OCI-M1 (cell line): ENCODE results near the gene KISS1R.
"Not testable (repeated sequence)": the region's sequence is repeated elsewhere in the genome, so short reads cannot be mapped to it uniquely, and the experiment has no call there.

Experiments used
- DNase-seq: peaks from one replicate; lab custom pipeline; 2025; lab: John Stamatoyannopoulos, UW

Gene KISS1R

DNA sequence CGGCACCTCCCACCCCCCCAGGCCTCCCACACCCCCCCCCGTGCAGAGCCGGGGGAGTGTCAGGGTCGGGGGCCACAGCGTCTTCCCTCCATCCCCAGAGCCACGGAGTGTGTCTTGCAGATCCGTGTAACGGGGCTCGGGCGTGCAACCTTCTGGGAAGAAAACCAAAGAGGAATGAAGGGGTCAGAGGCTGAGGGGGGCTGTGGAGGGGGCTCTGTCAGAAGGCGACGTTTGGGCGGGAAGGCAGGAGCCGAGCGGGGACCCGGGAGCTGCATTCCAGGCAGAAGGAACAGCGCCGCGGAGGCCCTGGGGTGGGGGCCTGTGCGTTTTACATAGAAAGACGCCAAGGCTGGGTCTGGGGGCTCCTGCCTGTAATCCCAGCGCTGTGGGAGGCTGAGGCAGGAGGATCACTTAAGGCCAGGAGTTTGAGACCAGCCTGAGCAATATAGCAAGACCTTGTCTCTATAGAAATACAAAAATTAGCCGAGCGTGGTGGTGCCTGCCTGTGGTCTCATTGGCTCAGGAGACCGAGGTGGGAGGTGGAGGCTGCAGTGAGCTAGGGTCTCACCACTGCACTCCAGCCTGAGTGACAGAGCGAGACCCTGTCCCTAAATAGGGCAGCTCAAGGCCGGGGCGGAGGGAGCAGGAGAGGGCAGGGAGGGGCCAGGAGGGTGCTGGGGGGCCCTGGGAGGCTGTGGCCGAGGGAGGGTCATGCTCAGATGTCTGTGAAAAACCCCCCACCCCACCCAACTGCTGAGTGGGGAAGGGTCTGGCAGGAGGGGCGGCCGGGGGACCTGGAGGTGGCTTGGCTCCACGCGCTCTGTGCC is 36.5 kb downstream of the KISS1R start:
- DNase-seq: no peak

DNA sequence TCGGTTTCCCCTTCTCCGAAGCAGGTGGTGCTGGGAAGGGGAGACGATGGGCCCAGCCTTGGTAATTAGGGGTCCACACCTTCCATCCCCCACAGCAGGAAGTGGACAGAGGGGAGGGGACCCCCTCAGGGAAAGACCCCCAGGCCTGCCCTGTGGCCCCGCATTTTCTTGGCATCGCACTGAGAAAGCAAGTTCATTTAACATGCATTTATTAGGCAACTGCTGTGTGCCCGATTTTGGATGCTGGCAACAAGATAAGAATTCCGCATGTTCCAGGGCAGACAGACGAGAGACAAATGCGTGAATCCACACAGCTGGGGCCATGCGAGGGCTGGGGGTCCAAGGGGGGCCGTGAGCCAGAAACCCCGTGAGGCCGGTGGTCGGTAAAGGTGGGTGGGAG is 37.1 kb downstream of the KISS1R start:
- DNase-seq: no peak

DNA sequence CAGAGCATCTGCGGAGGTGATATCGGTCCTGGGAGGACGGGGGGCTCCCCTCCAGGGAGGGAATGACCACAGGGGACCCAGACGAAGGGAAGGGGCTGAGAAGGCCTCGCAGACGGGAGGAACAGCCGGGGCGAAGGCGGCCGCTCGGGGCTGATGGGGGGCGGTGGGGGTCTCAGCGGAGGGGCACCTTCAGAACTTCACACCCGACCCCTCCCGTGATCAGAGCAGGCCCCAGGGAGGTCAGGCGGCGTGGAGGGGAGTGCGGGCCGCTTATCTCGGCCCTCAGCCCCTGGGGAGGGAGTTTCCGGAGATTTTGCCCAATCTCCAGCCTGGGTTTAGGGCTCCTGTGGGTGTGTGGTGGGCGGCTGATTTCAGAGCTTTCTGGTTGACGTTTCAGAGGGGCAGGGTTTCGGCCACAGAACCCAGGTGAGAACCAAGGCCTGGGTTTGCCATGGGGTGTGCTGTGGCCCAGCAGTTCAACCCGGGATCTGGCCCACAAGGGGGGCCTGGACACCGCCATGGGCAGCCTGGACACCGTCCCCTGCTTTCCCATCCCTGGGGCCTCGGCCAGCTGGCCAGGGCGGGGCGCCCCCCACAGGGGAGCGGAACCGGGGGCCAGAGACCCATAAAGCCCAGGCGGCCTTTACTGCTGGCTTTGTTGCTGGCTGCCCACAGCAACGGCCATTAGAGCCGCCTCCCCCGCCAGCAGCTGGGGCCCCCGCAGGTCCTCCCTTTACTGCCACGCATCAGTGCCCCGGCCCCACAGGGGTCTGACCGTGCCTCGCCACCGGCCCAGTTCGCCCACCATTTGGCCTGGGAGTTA is 37.8 kb downstream of the KISS1R start:
- DNase-seq: peak; percentile 39

DNA sequence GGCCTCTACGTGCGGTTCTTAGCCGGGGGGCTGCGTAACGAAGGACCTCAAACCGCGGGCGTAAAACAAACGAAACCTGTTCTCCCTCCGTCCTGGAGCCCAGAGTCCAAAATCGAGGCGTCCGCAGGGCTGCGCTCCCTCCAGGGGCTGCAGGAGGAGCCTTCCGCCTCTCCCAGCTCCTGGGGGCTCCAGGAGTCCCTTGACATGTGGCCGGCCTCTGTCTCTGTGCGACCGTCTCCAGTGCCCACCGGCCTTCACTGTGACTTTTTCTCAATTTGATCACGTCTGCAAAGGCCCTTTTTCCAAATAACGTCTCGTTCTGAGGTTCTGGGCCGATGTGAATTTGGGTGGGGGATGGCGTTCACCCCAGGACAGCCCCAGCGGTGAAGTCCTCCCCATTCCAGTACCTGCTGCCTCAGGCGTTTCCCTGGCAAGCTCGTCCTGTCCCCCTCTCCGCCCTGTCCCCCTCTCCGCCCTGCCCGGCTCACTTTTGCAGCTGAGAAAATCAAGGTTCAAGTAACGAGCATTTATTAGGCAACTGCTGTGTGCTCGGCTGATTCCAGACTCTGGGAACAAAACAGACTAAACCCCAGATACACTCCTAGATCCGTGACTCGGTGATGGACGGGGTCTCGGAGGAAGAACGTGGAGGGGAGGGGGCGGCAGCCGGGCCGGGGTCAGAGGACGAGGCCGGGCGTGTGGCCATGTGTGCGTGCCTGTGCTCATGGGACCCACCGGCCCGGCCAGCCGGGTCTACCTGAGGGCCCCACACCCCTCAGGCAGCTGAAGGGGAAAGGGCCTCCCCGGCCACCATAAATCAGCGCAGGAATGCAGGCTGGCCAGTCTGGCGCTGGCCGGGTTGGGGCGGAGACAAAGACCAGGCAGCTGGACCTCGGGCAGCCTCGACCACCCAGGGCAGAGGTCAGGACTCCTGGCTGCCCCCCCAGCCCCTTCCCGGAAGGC is 39.0 kb downstream of the KISS1R start:
- DNase-seq: no peak

DNA sequence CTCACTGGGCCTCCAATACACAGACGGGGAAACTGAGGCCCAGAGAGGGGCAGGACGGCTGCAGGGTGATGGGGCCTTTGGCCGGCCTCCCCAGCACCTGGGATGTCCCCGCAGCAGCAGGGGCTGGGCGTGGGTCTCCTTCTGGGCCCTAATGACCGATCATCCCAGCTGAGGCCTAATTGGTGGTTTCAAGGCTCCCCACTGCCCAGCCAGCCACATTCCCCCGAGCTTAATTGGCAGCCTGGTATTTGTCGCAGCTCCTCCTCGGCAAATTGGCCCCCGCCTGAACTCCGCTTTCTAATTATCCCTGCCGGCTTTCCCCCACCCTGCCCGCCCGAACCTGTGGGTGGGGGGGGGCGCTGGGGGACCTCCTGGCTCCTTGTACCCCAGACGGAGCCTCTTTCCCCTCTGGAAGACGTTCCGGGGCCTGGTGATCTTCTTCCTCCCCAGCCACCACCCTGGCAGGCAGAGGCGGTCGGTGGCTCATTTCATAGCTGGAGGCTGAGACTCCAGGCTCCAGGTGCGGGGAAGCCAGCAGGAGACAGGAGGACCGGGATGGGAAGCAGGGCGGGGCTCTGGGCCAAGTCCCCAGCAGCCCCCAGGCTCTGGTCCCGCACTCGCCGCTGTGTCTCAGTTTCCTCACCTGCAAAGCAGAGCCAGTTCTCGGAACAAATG is 39.8 kb downstream of the KISS1R start:
- DNase-seq: no peak

DNA sequence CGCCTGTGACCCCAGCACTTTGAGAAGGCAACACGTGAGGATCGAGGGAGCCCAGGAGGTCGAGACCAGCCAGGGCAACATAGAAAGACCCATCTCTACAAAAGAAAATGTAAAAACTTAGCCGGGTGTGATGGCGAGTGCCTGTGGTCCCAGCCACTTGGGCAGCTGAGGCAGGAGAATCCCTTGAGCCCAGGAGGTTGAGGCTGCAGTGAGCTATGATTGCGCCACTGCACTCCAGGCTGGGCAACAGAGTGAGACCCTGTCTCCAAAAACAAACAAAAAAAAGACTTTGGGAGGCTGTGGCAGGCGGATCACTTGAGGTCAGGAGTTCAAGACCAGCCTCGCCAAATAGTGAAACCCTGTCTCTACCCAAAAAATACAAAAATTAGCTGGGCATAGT is 40.4 kb downstream of the KISS1R start:
- DNase-seq: not testable (repeated sequence)

GRCh38 chr19:958967-959855 is 42.1 kb downstream of the KISS1R start:
- no peak for DNase-seq

- no peak for DNase-seq
Measured at GRCh38 chr19:960020-960419, 42.9 kb downstream of the KISS1R start.

GRCh38 chr19:960601-960938 is 43.4 kb downstream of the KISS1R start:
- DNase-seq: no peak

GRCh38 chr19:961866-962620 is 44.9 kb downstream of the KISS1R start:
- peak; percentile 51 for DNase-seq

DNA sequence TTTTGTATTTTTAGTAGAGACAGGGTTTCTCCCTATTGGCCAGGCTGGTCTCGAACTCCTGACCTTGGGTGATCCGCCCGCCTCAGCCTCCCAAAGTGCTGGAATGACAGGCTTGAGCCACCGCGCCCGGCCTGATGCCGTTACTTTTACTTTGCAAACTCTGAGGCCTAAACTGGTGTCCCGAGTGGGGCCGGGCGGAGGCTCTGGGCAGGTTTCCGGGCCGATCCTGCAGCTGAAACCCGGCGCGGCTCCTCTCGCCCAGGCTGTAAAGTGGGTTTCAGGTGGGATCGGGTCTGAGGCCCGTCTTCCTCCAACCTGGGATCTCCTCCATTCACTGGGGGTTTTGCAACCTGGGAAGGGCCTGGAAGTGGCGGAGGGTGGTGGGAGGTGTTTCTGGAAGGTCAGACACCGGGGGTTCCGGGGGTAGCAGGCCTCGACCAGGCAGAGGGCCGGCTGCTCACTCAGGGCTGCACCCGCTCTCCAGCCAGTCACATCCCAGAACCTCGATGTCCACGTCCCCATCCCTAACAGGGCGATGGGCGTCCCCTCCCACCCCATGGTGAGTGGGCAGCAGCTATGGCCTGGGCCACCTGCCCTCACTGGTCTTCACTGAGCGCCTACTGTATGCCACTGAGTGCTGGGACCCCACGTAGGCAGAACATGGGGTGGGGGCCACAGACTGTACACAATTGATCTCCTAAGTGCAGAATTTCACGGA is 45.7 kb downstream of the KISS1R start:
- DNase-seq: no peak

GRCh38 chr19:963486-963951 is 46.4 kb downstream of the KISS1R start:
- DNase-seq: no peak

DNA sequence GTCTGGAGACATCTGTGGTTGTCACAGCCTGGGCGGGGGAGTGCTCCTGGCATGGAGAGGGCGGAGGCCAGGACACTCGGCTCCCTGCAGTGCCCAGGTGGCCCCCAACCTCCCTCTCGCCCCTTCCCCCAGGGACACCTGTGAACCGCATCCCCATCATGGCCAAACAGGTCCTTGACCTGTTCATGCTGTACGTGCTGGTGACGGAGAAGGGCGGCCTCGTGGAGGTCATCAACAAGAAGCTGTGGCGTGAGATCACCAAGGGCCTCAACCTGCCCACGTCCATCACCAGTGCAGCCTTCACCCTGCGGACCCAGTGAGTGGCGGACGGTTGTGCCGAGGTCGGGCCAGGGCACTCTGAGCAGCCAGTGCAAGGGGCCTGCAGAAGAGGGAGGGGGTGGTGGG is 47.0 kb downstream of the KISS1R start:
- no peak for DNase-seq

DNA sequence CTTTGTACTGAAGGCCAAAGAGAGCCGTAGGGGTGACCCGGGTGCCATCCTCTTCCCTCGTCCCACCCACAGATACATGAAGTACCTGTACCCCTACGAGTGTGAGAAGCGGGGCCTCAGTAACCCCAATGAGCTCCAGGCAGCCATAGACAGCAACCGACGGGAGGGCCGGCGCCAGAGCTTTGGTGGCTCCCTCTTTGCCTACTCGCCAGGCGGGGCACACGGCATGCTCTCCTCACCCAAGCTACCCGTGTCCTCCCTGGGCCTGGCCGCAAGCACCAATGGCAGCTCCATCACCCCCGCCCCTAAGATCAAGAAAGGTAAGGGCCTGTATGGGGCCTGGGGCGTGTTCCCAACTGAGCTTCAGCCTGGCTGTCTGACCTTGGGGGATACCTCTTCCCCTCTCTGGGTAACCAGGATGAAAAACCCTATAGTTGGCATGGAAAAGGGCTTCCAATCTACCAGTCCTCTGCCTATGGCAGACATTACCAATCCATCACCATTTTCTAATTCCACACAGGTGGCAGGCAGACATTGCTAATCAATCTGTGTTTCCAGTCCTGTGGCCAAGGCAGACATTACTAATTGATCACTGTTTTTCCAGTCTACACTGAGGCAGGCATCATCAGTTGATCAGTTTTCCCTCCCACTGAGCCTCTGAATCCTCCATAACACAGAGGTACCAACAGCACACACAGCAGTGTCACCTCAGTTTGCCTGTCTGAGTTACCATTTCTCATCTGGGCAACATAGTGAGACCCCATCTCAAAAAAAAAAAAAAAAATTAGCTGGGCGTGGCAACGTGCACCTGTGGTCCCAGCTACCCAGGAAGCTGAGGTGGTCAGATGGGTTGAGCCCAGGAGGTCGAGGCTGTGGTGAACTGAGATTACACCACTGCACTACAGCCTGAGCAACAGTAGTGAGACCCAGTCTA is 47.9 kb downstream of the KISS1R start:
- peak; percentile 1 for DNase-seq

GRCh38 chr19:966485-967088 is 49.5 kb downstream of the KISS1R start:
- DNase-seq: no peak
